HS-5 (cell line): ENCODE measurements around the gene LYL1.

ENCODE experiments used
- DNase-seq: peaks from one replicate; pipeline ENCODE4 v3.0.0-alpha.2; 2012; ENCODE audit warnings: low read depth

The LYL1 gene

DNA sequence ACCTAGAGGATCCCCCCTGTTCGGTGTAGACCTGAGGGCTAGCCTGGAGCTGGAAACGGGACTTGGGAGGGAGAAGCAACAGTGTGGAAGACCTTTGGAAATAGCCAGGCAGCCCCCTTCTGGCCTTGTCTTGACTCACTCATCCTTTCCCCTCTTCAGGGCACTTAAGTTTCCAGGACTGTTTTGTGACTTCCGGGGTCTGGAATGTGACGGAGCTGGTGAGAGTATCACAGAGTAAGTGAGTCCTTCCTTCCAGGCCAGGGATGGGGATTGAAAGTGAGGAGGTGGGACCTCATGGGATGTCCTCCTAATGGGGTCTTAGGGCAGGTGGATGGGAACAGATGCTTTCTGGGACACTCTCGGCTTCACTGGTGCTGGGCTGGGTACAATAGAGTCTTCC, 29.4 kb downstream of the LYL1 start:
- DNase-seq: no peak

DNA sequence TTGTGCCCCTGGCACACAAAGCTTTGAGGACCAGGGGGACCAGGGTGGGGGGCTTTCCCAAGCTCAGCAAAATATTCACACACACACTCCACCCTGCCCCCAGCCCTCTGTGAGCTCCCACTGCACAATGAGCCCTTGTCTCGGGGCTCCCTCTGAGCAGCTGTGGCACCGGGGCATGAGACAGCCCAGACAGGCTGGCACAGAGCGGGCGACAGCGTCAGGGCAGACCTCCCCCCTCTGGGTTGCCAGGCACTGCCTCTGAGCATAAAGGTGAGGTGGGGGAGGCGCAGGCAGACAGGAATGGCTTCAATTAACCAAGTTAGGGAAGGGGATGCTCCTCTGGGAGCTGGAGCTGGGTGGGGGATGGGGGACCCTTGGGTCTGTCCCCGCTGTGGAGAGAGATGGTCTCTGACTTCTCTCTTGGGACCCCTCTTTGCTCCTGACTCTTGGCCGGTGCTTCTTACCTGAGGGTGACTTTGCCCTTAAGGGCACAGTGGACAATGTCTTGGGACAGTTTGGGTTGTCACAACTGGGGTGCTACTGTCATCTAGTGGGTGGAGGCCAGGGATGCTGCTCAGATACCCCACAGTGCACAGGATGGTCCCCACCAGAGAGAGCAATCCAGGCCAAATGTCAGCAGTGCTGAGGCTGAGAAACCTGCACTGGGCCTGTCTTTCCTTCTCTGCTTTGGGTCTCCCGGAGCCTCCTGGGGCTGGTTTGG, 30.3 kb downstream of the LYL1 start:
- DNase-seq: no peak

DNA sequence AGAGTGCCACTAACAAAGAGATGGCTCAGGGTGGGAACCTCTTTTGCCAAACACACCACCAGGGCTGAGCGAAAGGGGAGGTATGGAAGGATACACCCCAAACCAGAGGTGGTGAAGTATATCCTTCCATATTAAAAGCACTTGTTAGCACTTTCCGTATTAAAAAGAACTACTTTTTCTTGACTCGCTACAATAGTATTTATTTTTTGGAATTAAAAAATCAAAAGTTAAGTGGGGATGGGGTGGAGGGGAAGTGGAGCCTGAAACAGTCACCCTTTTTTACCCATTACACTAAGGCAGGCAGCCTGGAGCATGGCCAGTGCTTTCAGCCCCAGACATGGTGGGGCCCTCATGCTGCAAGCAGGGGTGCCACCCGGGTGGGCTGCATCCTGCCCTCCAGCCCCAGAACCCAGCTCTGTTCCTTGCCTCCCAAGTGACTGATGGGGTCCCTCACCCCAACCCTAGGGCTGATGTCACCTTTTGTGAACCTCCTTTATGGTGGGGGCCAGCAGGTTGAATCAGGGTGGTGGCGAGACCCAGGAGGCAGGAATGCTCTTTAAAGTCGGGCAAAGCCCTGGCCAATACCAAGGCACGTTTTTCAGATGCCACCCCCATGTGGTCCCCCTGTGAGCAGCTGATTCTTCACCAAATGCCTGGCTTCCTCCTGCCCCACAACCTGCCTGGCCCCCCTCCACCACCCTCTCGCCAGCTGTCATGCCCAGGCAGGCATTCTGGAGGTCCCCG, 31.0 kb downstream of the LYL1 start:
- DNase-seq: no peak

DNA sequence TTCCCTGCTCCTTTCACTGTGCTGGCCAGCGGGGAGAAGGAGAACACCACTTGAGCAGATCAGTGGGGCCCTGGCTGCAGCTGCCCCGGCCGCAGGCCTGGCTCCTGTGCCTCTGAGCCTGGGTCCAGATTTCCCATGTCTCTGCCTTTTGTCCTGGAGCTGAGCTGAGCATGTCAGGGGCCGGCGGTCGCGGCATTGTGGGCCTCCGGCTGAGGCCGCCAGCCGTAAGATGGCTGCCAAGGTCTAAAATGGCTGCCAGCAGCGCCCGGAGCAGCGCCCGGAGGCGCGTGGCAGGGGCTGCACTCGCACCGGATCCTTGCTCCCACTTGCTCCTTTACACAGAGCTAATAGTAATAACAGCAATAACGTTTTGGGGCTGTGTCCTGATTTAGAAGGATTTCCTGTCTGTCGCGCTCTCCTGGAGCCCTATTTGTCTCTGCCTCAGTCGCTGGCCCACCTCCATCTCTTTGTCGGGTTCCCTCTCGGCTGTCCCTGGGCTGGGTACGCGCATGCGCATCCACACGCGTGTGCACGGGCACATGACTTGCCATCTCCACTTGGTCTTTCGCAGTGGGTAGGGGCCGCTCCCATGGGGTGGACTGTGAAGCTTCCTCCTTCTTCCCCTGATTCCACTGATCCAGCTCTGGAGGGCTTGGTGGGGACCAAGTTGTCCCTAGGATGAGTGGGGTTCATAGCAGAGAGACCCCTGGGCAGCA, 32.1 kb downstream of the LYL1 start:
- DNase-seq: no peak

DNA sequence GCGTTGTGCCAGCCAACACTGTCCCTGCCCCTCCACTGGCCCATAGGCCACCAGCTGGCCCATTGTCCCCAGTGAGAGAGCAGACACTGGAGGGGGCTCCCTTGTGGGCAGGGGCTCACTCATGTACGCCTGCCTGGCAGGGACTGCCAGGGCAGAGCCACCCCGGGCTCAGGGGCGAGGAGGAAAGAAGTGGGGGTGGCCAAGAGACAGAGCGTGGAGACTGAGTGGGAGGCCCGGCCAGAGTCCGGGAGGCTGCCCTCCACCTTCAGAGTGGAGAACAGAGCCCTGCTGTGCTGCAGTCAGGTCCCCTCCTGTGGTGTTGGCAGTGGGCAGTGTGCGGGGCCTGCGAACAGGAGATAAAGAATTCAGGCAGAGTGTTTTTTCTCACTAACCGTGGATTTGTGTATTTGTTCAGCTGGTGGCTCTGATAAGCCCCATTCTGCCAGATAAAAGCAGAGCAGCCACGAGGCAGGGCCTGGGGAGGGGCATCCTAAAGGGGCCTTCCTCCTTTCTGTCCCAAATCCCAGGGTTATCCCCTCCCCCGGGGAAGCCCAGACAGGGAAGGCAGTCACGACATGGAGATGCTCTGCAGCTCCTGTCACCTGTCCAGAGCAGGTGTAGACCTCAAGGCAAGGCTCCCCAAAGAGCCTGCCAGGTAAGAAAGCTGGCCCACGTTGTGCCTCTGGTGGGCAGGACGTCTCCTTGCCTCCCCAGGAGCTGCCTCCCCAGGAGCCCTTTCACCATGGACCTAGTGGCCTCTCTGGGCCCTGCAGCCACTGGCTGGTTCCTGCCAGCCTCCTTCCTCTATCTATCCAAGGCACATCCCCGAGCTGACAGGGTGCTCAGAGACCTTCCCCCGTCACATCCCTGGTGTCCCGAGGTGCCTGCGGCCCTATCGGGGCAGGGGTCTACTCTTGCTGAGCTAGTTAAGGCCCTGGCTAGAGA, 33.0 kb downstream of the LYL1 start:
- no peak for DNase-seq

DNA sequence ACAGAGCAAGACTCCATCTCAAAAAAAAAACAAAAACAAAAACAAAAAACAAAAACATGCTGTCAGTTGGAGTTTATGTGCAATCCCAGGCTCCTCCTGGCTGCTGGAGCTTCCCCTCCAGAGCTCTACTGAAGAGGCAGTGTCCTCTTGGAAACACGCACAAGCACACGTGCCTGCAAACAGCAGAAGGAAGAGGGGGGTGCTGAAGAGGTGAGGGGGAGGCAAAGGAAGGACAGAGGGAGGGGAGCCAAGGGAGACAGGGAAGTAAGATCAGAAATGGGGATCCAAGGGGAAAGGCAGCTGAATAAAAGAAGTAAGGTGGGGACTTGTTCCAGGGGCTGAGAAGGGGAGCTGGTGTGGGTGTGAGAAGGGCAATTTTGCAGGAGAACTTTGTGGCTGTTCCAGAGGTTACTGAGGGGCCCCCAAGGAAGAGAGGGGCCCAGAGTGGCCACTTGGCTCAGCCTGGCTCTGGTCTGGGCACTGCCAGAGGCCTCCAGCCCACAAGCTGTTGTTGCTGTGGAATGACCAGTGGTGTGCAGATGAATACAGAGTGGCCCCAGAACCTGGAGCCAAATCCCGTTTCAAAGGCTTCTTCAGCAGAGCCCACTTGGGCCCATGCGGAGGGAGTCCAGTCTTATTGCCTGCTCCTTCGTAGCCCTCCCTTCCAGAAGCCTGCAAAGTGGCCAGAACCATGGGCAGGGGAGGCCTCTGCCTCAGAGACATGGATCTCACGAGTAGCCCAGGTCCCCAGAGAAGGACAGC, 34.4 kb downstream of the LYL1 start:
- no peak for DNase-seq

DNA sequence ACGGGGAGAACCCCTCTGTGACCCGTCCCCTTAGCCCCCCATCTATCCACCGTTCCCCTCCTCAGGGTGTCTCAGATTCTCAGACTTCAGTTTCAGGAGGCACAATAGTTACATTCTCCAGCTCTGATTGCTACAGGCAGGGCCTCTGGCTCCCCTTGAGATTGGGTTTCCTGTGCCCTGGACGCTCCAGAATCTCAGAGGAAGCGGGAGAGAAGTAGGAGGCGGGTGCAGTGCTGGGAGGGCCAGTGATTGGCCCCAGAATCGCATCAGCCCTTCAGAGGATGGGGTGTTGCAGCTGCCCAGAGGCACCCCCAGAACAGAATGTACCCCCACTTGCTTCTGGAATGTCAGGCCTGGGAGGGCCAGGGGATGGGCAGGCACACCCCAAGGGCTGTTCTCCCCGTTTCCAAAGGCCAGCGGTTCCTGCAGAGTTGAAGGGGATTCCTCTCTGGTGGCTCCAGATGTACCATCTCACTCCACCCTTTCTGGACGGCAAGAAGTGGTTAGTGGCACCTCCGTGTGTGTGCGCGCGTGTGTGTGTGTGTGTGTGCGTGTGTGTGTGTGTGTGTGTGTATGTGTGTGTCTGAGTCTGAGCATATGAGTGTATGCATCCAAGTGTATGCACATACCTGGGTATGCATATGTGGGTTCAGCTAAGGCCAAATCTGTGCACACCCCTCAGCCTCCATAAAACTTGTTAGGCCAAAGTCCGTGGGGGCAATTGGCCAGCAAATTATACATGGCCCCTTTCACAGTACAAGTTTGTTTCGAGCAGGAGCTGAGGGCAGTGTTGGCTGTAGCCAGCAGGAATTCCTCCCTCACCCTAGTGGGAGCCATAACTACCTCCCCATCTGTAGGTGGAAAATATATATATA, 35.5 kb downstream of the LYL1 start:
- DNase-seq: no peak

DNA sequence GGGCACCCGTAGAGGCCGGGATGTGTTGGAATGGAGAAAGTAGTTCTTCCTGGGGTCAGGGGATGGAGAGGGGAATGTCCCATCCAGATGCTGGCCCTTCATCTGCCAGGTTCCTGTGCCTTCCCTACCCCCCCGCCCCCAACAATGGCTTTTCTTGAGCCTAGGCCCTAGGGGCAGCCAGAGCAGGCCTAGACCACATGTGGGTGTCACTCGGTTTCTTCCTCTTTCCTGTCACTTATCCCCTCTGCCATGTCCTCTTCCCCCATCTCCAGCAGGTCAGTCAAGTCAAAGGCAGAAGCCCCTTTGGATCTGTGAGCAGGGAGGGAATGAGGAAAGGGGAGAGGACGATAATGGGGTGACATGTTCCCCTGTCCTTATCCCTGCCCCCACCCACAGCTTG, 36.4 kb downstream of the LYL1 start:
- no peak for DNase-seq

DNA sequence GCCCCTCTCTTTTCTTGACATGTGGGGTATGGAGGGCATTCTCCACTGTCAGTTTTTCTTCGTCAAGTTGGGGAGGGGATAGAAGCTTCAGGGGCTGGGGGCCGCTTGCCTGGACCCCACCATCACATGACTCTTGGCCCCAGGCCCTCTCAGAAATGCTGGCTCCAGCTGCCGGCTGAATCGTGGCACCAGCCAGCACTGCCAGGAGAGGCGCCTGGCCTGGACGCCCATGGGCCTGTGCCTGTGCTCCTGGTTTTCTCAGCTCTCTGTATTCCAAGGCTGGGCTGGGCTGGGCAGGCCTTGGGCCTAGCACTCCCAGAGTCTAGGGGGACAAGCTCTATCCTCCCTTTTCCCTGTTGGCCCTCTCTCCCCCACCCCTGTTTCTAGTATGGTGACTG, 38.6 kb downstream of the LYL1 start:
- DNase-seq: no peak

DNA sequence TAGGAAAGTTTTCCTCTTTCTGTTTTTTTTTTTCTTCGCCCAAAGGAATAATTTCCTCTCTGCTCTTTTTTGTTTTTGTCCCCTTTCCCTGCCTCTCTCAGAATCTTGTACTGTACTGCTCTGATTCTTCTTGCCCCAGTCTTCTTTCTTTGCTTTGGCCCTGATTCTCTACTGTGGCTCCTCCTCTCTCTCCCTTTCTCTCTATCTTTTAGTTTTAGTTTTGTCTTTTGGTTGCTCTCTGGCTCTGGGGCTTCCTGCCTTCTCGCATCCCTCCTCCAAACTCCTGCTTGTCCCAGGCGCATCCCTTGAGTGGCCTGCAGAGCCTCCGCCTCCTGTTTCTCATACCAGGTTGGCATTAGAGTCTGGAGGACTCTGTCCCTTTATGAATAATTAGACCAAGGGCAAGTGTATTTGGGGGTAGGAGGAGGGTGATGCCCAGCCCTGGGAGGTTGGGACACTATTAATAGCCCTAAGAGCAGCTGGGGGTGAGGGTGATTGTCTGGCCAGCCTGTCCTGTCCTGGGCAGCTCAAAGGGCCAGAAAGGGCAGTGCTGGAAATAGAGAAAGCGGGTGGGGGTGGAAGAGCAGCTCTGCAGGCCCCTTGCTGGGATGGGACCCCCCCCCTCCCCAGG, 39.1 kb downstream of the LYL1 start:
- no peak for DNase-seq

DNA sequence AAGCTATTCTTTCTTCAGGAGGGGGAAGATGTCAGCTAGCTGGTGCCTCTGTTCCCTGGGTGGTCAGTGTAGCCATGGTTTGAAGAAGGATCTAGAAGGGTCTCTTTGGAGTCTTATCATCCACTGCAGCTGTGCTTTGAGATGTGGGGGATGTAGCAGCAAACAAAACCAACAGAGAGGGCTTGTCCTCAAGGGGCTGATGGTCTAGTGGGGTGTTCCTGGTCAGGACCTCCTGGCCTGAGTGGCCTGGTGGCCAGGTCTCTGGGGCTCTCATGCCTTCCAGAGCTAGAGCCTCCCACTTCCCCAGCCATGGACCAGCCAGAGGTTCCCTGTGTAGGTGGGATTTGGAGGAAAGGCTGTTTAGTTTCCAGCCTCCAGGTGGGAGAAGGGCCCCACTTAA, 40.3 kb downstream of the LYL1 start:
- no peak for DNase-seq

DNA sequence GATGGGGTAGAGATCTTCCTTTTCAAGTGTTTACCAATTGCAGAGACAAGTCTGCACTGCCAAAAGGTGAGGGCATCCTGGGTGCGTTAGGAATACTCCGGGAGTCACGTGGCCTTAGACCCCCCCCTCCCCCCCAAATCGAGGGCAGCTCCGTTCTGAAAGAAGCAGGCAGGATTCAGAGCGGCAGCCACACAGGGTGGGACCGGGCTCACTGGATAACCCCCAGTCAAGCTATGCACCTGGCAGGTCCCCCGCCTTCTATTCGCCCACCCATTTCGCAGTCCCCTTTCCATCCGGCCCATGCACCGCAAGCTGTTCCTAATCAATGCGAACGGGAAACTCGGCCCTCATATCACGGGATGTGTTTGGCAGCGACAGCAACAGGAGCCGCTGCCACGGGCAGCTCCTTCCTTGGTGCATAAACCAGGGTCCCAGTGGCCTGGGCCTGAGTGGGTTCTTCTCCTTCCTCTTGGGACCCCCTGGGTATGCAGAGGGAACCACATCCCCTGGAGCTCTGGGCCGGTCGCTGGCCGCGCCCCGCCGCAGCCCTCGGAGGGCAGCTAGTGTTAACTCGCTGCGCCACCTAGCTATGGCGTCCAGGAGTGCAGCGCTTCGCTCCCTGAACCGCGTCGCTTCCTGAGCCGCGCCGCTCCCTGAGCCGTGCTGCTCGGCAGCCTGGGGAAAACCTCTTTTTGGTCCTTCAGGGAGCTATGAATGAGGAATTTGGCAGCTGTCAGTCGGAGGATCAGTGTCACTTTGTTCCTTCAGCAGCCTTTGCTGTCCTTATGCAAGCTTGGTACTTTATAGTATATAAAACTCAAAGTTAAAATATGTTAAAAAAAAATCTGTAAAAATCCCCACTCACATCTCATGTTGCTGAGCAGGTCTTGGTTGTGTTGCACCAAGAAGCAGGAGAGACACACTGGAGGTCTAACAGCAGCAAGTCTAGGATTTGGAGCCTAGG, 41.4 kb downstream of the LYL1 start:
- DNase-seq: peak; percentile 53

DNA sequence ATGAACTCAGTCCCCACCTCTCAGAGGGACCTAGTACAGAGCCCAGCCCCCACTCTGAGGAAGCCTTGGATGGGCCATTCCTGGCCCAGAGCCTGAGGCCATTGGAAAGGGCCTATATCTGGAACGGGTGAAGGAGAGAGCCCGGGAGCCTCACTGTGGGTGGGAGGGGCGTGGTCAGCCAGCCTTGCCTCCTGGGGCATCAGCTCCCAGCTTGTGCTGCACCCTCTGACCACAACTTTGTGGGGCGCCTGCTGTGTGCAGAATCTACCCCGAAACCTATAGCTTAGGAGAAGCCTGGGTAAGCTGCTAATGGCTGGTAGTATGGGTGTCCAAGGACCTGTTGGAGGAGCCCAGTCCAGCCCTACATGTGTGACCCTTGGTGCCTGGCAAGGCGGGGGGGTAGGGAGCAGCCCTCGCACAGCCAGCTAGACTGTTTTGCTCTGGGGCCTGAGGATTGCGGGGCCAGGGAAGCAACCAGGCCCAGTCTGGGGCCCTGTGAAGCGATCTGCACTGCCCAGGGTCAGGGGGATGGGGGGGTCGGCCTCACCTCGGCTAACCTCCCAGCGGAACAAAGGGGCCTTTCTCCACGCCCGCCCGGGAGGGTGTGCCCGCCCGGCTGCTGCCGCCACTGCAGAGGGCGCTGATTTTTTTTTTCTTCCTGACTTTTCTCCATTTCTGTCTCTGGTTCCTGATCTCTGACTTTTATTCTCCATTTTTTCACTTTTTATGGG, 42.3 kb downstream of the LYL1 start:
- DNase-seq: no peak

DNA sequence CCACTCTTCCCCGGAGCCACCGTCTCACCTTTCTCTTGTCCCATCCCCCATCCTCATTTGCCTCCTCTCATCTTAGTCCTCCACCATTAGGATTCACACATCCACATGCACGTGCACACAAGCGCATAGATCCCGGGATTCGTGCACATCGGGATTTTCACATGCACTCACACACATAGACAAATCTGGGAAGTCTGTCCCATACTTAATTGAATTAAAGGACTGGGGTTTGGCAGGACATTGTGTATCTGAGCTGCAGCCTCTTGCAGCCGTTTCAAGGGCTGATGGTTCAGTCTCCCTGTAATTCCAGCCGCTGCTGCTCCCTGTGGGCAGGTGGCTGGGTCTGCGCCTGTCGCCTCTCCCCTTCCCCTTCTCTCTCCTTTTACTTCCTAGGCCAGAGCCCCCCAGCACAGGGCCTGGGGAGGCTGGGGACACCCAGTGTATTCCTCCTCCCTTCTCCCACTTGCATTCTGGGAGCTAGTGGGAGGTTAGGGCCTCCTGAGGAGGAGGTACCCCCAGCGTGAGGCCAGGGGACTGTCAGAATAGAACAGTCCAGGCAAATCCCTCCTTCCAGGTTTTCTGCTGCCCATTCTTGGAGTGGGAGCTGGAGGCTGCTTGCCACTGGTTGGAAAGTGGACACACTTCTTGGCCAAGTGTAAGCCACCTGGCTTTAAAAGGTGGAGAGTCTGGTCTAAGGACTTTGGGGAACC, 43.6 kb downstream of the LYL1 start:
- DNase-seq: no peak

DNA sequence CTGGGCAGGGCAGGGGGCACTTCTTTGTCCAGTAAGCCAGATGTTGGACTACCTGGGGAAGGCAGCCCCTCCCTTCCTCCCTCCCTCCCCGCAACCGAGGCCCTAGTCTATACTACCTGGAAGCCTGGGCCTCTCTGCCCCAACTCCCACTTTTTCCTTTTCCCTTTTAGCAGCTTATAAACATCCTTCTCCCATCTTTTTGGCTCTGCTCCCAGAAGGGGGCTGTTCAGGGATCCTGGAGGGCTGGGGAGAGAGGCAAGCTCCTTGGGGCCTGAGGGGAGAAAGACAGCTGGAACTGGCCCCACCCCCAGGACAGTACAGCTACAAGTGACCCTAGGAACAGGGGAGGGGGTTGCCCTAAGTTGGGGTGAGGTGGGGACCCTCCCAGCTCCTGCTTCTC, 44.9 kb downstream of the LYL1 start:
- no peak for DNase-seq

DNA sequence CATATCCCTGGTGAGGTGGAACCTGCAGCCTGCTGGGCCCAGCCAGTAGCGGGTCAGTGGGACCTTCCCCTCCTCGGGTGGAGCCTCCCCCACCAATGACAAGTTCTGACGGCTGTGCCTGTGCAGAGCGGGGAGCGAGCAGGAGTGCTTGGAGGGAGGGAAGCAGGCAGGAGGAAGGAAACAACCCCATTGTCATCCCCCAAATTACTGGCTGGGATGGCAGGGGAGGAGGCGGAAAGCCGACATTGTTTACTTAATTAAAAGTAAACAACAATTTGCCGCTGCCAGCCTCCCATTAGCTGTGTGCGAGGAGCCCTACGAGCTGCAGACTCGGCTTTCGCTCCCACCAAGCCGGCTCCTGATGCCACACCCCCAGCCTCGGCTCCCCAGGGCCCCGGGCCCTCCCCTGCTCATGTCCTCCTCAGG, 45.5 kb downstream of the LYL1 start:
- no peak for DNase-seq

DNA sequence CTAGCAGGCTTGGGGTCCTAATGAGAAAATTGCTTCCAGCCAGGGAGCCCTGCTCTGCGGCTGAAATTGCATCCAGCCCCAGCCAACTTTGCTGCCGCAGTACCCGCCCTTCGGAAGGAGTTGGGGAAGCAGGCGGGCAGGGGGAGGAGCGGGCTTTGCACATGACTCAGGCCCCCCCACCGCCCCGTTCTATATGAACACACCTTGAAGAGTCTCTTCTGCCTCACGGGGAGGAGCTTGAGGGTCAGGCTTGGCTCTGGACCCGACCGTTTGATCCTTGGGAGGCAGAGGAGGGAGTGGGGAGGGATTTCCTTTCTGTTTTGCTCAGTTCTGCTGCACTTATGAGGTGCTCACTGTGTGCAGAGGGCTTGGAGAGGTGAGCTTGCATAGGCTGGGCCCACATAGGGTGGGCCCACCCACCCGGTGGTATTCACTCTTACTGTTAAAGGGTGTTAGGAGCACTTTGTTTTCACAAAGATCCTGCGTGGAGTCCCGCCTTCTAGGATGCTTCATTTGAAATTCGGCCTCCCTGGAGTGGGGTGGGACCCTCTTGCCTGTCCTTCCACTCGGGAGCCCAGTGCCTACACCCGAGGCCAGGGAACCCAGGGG, 46.5 kb downstream of the LYL1 start:
- no peak for DNase-seq
